GM21447 (cell line): ENCODE measurements around the gene FYCO1.
"Not testable (repeated sequence)": the region's sequence is repeated elsewhere in the genome, so short reads cannot be mapped to it uniquely, and the experiment has no call there.

Source experiments
- ATAC-seq: cut with Tn5 transposase; IDR thresholded peaks from one replicate; pipeline ENCODE4 v1.9.1; 2021; ENCODE audit not compliant: unreplicated experiment

FYCO1 gene

DNA sequence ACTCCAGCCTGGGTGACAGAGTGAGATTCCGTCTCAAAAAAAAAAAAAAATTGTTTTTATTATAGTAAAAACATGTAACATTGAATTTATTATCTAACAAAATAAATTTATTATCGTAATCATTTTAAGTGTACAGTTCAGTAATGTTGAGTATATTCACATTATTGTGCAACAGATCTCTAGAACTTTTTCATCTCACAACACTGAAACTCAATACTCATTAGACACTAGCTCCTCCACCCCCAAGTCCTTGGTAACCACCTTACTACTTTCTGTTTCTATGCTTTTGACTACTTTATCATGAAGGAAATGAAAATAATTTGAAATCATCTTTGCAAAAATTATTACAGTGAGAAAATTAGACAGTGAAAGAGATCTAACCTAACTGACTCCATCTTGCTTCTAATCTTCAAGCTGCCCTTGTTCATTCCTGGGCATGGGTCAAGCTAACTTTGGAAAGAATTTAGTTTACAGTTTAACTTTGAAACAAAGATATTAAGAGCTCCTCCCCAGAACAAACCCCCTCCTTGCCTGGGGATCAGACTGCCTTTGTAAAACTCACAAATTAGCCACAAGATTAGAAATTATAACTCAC is 15.0 kb upstream of the FYCO1 start:
- no peak for ATAC-seq

GRCh38 chr3:46008058-46008457 is 12.4 kb upstream of the FYCO1 start:
- no peak for ATAC-seq

DNA sequence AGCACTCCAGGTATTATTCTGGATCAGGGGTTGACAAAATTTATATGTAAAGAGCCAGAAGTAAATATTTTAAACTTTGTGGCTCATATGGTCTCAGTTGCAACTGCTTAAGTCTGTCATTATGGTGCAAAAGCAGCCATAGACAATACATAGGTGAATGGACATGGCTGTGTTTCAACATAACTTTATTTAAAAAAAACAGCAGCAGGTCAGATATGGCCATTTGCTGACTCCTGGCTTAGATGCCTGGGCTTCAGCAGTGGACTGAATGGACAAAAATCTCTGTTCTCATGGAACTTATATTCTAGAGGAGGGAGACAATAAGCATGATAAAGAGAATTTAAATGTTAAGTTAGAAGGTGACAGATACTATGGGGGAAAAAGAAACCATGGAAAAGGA is 11.7 kb upstream of the FYCO1 start:
- no peak for ATAC-seq

GRCh38 chr3:46006238-46007032 is 10.8 kb upstream of the FYCO1 start:
- ATAC-seq = no peak

DNA sequence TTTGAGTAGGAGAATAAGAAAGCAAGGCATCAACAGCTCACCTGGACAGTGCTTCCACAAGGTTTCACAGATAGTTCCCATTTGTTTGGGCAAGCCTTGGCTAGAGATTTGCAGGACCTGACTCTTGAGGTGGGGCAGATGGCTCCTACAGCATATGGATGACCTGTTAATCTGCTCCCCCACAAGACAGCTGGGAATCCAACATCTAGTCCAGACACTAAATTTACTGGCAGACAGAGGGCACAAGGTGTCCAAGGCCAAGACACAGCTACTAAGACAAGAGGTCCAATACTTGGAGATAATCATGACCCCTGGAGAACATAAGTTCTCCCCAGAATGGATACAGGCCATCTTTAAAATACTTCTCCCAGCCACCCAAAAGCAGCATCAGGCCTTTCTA is 8.1 kb upstream of the FYCO1 start:
- ATAC-seq = not testable (repeated sequence)

- ATAC-seq = no peak
Observed at GRCh38 chr3:46001178-46001577, 5.6 kb upstream of the FYCO1 start.

- no peak for ATAC-seq
Observed at GRCh38 chr3:45997942-45998341, 2.3 kb upstream of the FYCO1 start.

- not testable (repeated sequence) for ATAC-seq
Observed at GRCh38 chr3:45997499-45997898, 1.9 kb upstream of the FYCO1 start.

GRCh38 chr3:45994419-45995235 is 997 bp downstream of the FYCO1 start:
- ATAC-seq = peak; percentile 27

- ATAC-seq = no peak
Observed at GRCh38 chr3:45993421-45994027, 2.1 kb downstream of the FYCO1 start.

DNA sequence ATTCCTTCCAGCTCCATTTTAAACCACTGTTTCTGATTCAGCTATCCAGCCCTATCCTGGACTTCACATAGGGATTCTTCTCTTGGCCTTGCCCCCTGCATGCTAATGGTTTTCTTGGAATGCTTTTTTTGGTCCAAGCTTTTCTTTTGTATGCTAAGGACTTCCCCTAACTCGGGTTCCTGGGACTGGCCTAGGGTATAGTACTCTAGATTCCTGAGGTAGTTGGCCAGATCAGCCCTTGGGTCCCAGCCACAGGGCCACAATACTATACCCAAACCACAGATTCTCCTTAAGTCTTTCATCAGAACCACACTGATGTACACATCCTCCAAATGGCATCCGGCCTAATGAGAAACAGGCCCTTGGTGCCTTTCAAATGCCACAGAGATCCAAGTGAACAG is 2.8 kb downstream of the FYCO1 start:
- ATAC-seq = no peak

DNA sequence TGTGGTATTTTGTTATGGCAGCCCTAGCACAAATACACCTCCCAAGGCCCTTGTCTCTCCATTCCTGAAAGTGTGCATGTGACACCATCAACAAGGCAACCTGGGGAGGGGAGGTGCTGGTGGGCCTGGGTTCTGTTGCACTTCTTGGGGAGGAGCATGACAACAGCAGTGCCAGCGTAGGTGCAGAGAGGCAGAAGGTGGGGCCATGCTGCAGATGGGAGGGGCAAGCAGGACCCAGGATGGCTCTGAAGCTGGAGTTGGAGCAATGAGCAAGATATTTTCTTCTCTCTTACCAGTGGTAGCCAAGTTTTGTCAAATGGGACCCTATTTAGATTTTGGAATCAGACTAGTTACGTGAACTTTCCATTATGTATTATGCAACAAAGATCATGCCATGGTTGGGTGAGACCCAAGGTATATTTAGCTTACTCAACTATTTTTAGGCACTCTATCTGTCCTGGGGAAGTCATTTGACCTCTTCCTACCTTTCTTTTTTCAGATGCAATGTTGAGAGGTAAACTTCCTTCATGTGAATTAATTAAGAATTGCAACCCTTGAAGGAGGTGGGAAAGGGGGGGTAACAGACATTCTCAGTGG is 3.4 kb downstream of the FYCO1 start:
- ATAC-seq = no peak

GRCh38 chr3:45991341-45991740 is 4.3 kb downstream of the FYCO1 start:
- ATAC-seq = no peak

GRCh38 chr3:45990181-45990580 is 5.4 kb downstream of the FYCO1 start:
- no peak for ATAC-seq

DNA sequence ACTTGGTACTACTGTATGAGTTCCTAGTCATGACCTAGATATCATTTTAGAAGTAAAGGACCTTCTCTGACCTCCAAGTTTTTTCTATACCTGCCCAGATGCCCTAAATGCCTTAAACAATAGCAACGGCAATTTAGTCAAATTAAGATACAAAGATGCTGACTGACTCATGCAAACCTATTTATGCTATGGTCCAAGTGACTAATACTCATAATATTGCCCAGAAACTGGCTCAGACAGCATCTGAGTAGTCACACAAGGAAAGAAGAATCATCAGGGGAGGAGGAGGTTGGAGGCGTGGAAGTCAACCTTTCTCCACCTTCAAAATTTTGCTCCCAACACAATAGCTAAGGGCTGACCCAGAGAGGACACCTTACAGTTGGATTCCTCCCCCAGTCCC is 6.8 kb downstream of the FYCO1 start:
- no peak for ATAC-seq

- no peak for ATAC-seq
Observed at GRCh38 chr3:45988362-45988761, 7.3 kb downstream of the FYCO1 start.

DNA sequence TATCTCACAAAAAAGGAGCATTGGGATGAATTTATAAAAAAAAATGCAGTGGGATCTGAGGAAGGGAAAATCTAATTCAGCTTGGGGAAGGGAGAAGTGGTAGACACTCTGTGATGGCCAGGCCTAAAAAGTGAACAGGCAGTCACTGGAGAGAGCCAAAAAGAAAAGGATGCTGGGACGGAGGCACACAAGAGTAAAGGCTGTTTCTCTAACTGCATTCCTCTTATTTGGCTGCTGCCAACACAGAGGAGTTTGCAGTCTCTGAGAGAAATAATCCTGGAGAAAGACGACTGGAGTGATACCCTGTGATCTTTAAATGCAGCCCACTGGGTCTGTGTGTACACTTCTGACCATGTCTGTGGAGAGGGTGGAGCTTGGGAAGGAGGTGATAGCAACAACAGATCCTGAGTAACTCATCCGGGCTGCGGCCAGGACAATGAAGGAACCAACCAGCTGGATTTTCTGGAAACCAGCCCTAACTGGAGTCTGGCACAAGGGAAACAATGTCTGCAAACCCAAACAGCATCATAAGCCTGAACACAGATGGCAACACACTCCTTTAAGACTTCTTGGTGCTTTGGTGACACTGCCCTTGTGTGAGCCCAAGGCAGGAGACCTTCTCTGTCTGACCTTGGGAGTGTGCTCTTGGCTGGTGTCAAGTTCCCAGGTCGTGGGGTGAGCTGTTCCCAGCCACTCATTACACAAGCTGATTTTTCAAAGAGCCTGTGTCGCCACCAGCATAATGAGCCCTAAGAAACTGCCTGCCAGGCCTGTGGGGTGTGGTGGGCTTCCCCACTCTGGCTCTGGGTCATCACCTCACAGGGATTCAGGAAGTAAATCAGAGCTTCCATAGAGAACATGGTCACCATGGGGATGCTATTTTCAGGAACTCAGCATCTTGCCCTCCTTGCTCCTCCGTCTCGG is 8.0 kb downstream of the FYCO1 start:
- ATAC-seq = no peak

DNA sequence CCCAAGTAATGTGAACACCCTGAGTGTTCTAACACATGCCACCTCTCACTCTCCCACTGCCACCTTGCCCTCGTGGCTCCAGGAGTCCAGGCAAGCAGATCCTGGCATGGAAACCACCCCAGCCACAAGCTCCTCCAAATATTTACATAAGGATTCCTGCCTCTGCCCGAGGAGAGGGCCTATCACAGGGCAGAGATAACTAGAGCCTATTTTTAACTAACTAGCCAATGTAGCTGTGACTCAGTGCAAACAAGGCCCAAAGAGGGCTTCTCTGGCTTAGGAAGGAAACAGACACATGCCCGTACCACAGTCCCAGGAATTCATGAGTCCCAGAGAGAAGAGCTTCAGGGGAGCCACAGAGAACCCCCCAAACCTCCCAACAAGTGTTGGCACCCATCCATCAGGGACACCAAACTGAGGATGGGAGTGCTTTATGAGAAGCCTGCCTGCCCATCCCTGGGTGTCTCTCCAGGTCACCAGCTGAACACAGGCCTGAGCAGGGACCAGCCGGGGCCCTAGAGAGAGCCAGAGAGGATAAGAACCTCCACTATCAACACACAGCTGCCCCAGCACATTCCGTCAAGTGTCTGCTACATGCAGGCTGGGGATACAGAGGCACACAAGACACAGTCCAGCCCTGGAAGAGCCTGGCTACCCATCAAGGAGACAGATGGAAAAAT is 9.2 kb downstream of the FYCO1 start:
- no peak for ATAC-seq

DNA sequence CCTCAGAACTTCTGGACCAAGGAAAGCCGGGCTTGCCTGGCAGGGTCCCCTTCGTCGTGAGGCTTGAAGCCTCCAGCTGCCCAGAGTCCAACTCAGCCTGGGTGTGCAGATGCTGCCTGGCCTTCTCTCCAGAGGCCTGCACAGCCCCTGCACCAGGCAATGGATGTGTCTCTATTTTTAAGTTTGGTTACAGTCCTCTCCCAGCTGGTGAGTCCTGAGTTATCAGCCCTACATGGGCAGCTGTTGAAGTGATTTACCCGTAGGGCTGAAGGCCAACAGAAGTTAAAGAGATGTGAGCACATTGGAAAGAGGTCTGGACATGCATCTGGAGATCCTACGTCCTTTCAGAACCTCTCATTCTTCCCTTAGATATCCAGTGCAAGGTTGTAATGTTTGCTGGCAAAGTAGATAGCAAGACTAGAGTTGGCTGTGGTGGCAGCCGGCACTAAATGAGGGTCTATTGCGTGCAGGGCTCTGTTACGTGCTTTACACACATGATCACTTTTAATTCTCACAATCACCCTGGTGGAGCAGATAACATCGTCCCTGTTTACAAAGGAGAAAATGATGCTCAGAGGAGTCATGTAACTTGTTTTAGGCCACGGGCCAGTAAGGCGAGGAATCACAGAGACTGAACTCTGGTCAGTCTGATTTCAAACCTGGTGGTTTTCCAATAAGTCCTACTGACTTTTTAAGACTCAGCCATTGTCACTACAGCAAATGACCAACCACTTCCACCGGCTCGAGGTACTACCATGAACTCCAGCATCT is 9.9 kb downstream of the FYCO1 start:
- ATAC-seq = no peak
